ENCODE results near the gene DCAF8L1.
"Not testable (repeated sequence)": the region's sequence is repeated elsewhere in the genome, so short reads cannot be mapped to it uniquely, and the experiment has no call there.

DCAF8L1 gene

GRCh38 chrX:27981349-27981748 is at the start of gene DCAF8L1:
TSS of gene DCAF8L1 (minus strand) at chrX:27981449. CDS start at chrX:27981334, 115 bp downstream.
- no peak for DNase-seq

- DNase-seq, result no peak
Observed at GRCh38 chrX:28022371-28022770, 41.1 kb upstream of the DCAF8L1 start.

GRCh38 chrX:28016823-28017222 is 35.6 kb upstream of the DCAF8L1 start:
- DNase-seq, result no peak

- DNase-seq, result no peak
Observed at GRCh38 chrX:28015993-28016392, 34.7 kb upstream of the DCAF8L1 start.

GRCh38 chrX:28010875-28011274 is 29.6 kb upstream of the DCAF8L1 start:
- no peak for DNase-seq

GRCh38 chrX:27998666-27999065 is 17.4 kb upstream of the DCAF8L1 start:
- DNase-seq, result no peak

GRCh38 chrX:27997622-27998021 is 16.4 kb upstream of the DCAF8L1 start:
- DNase-seq, result no peak

- no peak for DNase-seq
Observed at GRCh38 chrX:27996132-27996531, 14.9 kb upstream of the DCAF8L1 start.

- no peak for DNase-seq
Observed at GRCh38 chrX:27995611-27996010, 14.4 kb upstream of the DCAF8L1 start.

- DNase-seq, result no peak
Observed at GRCh38 chrX:27987862-27988646, 6.8 kb upstream of the DCAF8L1 start.

GRCh38 chrX:27976934-27977333 is 4.3 kb downstream of the DCAF8L1 start:
- not testable (repeated sequence) for DNase-seq

GRCh38 chrX:27976284-27976683 is 5.0 kb downstream of the DCAF8L1 start:
- no peak for DNase-seq

- no peak for DNase-seq
Observed at GRCh38 chrX:27968878-27969277, 12.4 kb downstream of the DCAF8L1 start.

- no peak for DNase-seq
Observed at GRCh38 chrX:27968352-27968751, 12.9 kb downstream of the DCAF8L1 start.

GRCh38 chrX:27966955-27967354 is 14.3 kb downstream of the DCAF8L1 start:
- no peak for DNase-seq

GRCh38 chrX:27966492-27966891 is 14.8 kb downstream of the DCAF8L1 start:
- no peak for DNase-seq

- DNase-seq, result not testable (repeated sequence)
Observed at GRCh38 chrX:27965348-27965747, 15.9 kb downstream of the DCAF8L1 start.

GRCh38 chrX:27964432-27964831 is 16.8 kb downstream of the DCAF8L1 start:
- DNase-seq, result no peak

GRCh38 chrX:27960410-27960809 is 20.8 kb downstream of the DCAF8L1 start:
- DNase-seq, result not testable (repeated sequence)

- no peak for DNase-seq
Observed at GRCh38 chrX:27953171-27953570, 28.1 kb downstream of the DCAF8L1 start.

- no peak for DNase-seq
Observed at GRCh38 chrX:27933361-27933760, 47.9 kb downstream of the DCAF8L1 start.

All from DMS79 (cell line).